ENCODE data around the gene PCDH9.

PCDH9 gene

DNA sequence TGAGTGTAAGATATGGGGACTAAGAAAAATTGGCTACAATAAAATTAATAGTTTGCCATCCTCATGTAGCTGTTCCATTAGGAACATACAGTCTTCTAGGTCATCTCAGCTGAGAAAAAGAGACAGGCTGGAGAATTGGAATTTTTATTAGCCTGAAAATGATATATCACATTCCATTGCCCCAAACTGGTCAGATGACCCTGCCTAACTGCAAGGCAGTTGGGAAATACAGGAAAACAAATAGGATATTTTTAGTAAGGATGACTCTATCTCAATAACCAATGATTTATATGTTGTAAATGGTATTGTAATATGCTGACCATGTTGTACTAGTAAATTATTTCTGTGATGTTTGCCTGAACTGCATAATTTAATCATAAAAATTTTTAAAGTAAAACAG, 673.8 kb downstream of the PCDH9 start:
- no peak for DNase-seq

DNA sequence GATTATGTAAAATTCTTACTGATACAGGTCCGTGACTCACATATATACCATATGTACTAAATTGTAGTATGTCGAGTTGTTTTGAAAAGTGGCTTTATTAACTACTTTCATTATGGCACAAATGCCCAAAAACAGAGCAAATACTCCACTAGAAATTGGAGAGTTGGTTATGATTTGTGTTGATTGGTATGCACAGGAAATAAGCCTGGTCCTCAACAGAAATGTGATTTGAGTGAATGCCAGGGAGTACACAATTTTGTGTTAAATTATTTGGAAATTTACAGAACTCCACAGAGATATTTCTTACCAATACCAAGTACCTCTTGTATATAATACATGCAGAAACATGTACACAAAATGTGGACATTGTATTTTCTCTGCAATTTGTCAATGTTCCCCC, 676.7 kb downstream of the PCDH9 start:
- DNase-seq, result no peak

DNA sequence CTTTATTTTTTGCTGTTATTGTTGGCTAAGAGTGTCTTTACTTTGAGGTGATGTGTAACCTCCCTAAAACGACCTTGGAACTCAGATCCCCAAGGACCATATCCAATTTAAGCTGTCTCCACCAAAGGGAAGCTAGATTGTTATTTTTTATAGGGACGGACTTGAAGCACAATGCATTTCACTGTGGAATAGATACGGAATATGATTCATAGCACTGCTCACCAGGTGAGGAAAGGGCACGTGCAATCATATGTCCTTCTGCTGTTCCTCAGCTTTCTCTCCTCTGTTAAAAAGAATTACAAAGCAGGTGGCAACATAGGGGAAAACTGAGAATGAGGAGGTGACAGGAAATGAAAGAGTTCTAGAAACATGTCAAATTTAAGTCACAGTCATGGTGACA, 679.0 kb downstream of the PCDH9 start:
- DNase-seq, result no peak

DNA sequence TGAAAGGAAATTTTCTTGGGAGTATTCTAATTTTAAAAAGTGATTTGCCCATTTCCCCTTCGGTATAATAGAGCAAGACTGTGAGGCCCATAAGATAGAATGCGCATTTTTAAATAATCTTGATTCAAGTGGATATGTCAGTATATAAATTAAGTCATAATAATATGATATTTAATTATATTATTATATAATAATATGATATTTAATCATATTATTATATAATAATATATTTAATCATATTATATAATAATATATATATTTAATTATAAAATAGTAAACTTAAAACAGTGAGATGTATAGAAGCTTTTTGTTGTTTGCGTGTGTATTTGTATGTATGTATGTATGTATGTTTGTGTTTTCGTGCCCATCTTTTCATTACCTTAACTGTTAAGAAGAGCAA, 682.5 kb downstream of the PCDH9 start:
- DNase-seq, result no peak

DNA sequence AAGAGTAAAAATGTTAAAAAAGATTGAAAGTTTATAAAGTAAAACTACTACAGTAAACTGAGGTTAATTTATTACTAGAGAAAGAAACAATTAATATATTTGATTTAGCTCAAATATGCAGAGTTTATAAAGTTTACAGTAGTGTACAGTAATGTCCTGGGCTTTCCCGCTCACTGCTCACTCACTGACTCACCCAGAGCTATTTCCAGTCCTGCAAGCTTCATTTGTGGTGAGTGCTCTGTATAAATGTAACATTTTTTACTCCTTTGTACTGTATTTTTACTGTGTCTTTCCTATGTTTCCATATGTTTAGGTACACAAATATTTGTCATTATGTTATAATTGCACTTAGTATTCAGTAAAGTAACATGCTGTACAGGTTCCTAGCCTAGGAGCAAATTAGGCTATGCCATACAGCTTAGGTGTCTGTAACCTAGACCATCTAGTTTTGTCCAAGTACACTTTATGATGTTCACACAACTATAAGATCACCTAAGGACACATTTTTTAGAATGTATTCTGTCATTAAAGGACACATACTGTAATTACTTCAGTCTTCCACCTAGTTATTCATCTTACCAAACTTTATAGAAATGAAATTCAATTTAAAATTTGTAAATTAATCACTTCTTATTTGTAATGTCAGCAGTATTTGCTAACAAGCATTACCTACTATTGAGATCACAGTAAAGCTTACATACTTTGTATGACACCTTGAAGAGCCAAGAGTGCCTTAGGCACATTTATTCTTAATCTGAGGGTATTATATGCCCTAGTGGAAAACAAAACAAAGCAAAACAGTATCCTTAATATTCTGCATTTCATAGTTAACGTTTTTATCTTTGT, 683.4 kb downstream of the PCDH9 start:
- no peak for DNase-seq

DNA sequence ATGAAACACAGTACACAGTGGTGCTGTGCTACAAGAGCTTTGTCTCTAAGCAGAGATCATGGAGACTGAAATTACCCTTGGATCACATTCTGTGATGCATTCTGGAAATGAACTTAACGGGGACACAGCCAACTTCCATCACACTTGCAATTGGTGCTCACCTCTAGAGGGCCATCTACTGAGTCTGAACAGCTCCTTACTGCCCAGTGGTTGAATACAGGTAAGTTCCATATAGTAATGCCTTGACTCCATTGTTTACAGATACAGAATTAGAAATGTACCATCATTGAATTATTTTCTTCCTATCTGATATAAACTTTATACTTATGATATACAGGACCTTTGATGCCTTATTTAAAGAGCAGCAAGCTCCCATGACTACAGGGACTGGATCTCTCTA, 686.4 kb downstream of the PCDH9 start:
- DNase-seq, result no peak

DNA sequence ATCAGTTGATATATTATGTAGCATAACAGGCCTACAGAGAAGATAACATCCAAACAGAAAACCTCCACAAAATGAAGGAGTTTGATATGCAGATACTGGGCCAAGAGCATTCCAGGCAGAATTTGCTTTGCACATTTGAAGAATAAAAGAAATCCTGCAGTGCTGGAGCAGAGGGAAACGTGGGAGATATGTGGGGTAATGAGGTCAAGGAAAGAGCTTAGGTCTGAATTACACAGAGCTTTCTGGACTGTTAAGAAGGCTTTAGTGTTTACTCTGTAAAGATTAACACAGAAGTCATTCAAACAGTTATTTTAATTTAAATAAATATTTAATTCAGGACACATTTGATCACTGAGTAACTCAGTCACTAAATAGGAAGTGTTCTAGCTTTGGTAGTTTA, 692.7 kb downstream of the PCDH9 start:
- no peak for DNase-seq

DNA sequence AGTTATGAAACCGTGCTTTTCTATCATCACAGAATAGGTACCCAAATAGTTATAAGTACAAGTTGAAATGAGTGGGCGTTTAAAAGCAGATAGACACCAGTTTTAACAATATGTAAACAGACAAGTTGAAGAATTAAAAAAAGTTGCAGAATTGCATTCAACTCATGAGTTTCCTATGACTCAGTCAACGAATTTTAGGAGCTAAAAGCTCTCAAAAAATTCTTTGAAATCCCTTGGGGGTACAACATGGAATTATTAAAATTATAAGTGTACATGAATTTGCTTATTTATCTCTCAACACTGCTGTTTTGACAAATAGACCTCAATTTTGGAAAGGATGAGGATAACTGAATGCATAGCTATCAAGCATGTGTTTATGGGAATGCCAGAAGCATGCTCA, 693.4 kb downstream of the PCDH9 start:
- no peak for DNase-seq

DNA sequence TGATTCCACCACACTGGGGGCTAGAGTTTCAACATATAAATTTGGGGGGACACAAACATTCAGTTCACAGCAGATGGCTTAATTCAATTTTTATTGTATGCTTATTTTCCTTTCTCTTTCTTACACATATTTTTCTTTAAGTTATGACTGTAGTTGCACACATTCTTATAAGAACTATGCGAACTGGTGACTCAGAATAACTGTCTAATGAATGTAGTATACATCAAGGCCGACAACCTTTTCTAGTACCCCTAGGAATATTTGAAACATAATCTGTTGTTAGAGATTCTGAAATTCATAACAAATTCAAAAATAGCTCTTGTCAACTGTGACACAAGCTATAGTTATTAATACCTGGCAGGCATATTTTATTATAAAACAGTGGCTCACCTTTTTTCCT, 695.6 kb downstream of the PCDH9 start:
- DNase-seq, result no peak

DNA sequence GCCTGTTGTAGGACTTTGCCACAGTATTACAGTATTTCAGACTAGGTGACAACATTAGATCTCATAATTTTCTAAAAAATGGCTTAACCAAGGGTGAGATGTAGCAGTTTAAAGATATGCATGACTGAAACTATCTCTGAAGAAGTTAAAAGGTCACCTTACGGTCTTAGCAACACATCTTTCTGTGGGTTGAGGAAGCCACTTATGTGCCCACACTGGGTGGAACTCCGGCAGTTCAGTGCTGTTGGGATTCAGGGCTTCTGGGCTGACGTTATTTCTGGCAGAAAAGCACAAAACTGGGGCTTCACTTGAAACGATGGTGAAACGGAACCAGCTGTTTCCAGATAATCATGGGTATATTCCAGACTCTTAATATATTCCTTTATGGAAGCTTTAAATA, 697.3 kb downstream of the PCDH9 start:
- no peak for DNase-seq

DNA sequence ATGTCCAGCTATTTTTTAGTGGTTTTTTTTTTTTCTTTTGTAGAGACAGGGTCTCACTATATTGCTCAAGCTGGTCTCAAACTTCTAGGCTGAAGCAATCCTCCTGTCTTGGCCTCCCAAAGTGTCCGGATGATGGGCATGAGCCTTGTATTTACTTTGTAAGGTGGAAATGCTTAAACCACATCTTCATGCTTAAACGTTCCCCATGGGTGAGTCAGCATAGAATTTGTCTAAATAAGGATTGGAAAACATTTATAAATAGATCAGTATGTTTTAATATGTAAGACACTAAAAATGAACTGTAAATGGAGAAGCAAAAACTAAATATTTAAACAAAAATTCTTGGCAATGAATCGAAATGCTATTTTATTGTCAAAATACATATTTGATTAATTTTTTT, 698.0 kb downstream of the PCDH9 start:
- DNase-seq, result no peak

DNA sequence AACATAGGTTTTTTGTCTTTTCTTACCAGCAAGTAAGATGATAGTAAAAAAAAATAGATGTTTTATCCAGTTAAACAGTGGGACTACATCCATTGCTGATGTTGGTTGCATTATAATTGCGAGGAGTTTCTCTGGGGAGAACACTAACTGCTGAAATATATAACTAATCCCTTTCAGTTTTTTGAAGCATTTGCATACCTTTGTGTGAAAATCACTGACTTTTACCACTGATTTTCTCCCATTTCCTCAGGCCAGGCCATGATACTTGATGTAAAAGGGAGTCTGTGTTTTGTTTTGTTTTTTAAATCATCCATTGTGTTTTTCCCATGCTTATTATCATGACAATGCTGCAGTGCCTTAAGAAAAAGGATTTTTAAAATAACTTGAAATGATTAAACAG, 699.5 kb downstream of the PCDH9 start:
- DNase-seq, result no peak

DNA sequence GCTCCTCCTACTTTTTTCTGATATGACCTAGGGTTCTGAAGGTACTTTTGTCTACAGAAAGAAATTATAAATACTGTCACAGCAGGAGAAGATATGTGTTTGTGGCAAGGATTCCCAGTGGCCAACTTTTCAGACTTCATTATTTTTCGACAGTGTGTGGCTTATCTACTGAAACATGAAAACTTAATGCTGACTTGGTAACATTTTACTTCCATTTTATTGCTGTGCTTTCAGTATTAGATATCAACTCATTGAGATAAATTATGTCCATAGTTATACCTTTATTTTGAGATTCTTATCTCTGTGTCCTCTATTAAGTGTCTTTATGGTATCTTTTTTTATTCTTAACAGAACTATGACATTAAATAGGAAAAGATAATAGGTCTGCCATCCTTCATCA, 700.0 kb downstream of the PCDH9 start:
- DNase-seq, result no peak

DNA sequence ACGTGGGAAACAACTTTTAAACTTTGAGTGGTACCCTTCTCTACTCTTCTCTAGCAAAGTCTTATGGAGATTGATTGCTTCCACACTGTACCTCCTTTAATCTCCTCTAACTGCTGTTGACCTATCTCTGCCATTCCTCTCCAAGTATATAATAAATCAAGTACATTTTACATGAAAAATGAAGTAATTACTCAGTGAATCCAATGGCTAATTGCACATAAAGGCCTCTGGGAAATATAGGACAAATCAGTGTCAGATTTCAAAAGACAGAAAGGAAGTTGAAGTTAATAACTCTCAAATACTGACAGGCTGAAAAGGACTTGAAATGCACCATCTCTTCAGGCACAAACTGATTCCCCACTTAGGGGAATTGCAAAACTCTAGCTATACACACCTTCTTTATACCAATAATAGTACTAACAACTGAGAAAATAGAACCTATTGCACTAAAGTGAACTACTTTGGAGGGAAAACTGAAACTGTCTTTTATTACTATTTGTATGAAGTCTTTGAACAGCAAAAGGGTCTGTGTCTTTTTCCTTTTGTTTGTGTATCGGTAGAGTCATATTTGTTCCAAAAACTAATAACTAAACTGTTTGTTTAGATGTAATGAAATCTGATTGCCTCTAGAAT, 701.1 kb downstream of the PCDH9 start:
- no peak for DNase-seq

DNA sequence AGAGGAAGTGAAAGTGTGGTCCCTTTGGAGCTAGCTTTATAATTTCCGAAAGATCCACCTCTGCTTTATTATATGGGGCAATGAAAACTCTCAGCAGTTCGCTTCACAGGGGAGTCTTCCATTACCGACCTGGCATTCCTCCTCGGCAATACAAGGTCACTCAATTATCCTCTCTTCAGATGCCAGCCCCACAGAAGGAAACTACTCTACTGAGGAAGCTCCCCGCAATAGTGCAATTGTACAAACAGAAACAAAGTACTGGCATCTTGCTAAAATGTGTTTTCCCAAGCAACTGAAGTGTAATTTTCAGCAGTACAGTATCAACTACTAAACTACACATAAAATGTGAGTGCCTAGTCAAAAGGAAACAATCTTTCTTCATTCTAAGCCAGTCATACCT, 702.0 kb downstream of the PCDH9 start:
- no peak for DNase-seq

DNA sequence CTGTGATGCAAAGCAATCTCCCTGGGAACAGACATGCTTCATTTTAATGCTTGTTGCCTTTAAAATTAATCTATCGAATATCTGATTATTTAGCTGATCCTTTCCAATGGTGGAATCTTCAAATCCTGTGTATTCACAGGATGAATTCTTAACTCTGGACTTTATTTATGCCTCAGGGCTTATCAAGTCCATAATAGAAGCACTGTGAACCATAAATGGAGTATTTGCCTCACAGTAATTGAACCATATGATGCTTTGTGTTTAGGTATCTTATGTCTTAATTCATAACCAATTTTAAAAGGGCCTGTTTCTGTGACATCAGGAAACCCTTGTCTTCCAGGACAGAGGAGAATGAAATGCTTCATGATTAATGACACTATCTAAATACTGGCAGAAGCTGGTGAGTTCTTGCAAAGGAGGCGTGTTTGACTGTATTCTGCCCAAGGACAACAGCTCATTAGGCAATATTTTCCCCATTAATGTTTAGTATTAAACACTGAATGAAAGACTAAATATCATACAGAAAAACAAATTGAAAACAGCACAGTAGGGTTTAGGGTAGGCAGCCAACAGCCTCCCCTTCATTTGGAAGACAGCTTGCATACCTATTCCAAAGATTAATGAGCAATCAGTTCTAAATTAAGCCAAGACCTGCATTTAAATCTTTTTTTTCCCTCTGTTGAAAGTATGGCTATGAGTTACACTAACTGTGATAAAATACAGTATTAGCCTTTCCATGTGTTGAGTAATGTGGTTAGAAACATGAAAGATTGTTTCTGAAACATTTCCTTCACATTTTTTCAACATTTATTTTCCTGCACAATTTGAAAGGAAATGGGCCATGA, 709.4 kb downstream of the PCDH9 start:
- no peak for DNase-seq

DNA sequence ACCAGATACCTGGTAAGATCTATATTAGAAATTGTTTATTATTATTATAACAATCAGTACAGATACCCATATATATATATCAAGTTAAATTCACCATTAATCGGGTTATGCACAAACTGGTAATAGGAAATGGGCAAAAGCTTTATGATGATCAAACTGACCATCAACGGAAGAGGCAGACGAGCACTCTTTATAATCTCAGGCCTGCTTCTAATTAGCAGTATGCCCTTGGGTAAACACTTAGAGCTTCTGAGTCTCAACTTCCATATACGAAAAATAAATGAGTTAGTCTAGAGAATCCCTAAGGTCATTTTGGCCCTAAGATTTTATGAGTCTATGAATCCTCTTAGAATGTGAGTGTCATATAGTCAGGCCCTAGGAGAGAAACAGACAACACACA, 710.9 kb downstream of the PCDH9 start:
- no peak for DNase-seq

DNA sequence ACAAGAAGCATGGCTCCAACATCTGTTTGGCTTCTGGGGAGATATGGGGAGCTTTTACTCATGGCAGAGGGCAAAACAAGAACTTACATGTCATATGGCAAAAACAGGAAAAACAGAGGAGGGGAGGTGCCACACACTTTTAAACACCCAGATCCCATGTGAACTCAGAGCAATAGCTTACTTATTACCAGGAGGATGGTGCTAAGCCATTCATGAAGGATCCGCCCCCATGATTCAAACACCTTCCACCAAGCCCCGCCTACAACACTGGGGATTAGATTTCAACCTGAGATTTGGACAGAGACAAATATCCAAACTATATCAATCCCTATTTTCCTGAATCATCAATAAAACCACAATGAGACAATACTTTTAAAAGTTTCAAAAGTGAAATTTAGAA, 712.1 kb downstream of the PCDH9 start:
- DNase-seq, result no peak

DNA sequence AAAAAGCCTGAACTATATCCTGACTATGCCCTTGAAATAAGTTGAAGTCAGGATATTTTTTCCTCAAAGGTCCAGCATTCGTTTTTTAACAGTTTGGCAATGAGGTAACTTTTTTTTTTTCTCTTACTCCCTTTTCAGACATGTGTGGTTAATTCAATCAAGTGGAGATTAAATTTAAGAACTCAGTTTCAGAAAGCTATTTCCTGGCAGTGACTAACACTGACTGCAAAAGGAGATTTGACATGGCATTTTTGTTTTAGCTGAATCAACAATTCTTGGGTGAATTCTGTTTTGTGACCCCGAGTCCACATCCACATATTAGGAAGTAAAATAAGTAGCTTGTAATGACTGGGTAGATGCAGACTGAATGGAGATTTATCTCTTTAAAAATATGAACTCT, 716.4 kb downstream of the PCDH9 start:
- no peak for DNase-seq

DNA sequence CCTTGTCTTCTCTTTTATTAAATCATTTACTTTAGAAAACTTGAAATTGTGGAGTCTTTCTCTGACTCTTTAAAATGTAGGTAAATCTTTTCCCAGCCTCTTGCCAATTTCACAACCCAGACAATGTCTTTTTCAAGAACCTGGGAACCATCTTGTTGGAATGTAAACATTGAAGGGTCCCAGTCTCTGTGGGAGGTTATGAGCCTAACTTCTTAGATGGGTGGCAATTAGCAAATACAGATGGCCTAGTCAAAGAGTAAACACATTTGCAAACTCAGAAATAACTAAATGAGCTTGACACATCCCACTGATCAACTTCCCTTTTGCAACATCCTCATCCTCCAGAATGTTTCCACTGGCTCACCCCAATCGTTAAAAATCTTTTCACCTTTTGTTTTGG, 721.0 kb downstream of the PCDH9 start:
- no peak for DNase-seq

DNA sequence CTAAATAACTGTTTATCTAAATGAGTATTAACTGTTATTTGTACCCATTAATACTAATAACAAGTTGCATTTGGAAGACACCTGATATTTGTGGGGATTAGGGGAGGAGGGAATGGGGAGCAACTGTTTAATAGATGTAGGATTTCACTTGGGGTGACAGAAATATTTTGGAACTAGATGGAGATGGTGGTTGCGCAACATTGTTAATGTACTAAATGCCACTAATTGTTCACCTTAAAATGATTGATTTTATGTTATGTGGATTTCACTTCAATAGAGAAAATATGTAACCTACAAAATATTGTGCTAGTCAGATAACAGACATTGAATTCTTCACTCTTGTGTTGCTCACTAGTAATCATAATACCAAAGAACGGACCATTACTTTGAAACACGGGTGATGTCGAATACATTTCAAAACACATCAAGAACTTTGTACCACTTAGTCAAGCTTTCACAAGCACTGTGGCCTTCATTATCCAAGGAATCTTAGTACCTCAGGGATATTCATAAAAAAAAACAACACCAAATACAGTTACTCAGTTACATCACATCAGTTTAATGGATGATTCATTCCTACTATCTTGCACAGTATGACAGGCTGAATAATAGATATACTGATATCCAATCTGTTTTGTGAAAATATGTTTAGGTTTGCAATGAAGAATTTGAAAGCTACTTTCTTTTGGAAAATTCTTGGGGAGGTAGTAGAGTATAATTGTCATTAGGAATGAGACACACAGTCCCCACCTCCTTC, 721.8 kb downstream of the PCDH9 start:
- no peak for DNase-seq

DNA sequence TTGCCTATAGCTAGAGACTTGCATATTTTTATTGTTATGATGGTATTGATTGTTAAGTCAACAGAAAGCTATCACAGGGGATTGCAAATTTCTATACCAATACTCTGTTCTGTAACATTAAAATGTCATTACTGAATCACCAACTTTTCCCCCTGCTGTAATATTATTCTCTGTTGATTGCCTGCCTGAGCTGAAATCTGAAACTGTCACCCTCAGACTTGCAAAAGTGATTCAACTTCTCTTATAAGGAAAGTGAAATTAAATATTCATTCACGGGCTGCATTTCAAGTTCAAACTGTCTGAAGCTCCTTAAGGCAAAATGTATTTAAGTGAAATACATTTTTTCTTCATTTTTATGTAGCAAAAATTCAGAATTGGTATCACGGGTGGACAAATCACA, 723.2 kb downstream of the PCDH9 start:
- no peak for DNase-seq
